Measurements from ENCODE around the gene MIER3. TPM values are rescaled to one million over a fixed set of nuclear protein-coding genes. Genes with fewer than 3 reads are reported as not detected.

MIER3 gene
- total RNA-seq, 1 experiment from 2014 or later = 6.5 TPM

GRCh38 chr5:56984445-56984844, 32.5 kb upstream of the MIER3 start:
- ChIA-PET POLR2A (ENCODE audit: unreplicated experiment) (no interaction called here), CTCF (no interaction called here)
- no TSS peak for BruUV-seq (replicated peaks)

GRCh38 chr5:56983593-56984361, 31.9 kb upstream of the MIER3 start:
- POLR2A ChIA-PET (ENCODE audit: unreplicated experiment) = no interaction called here
- ATAC-seq (no peak), DNase-seq (no peak)
- Histone ChIP-seq H3K9me3 (ENCODE audit: low read length) (no peaks in the 10 kb centered on the region), H3K79me2 (ENCODE audit: low read length) (no peaks in the 10 kb centered on the region), H3K4me2 (ENCODE audit: low read length) (no peak overlapping the region), H3K4me1 (ENCODE audit: insufficient read depth, low read length) (no peaks in the 10 kb centered on the region), H3K27me3 (ENCODE audit: low read length) (no peaks in the 10 kb centered on the region), H3K9ac (ENCODE audit: low read length) (no peak overlapping the region), H3K36me3 (ENCODE audit: low read depth, low read length) (no peaks in the 10 kb centered on the region), H2AFZ (ENCODE audit: low read length) (no peak overlapping the region), H3F3A (ENCODE audit: low read length, unreplicated experiment) (no peaks in the 10 kb centered on the region), H3K27ac (ENCODE audit: low read length) (no peak overlapping the region), H3K4me3 (ENCODE audit: low read length) (no peak overlapping the region), H3K9me2 (replicated peaks; ENCODE audit: low read length) (no peaks in the 10 kb centered on the region), H4K20me1 (ENCODE audit: low read length) (no peaks in the 10 kb centered on the region)
- intact Hi-C loops (cut with micrococcal nuclease) = no loop called here
- CTCF ChIA-PET = no interaction called here
- TF ChIP-seq EZH2phosphoT487 (IDR thresholded peaks at IDR 0.05; ENCODE audit: borderline replicate concordance, low read length) = no peak
- no peak for TF ChIP-seq CTCF (conservative IDR thresholded peaks at IDR 0.05; ENCODE audit: low read depth, low read length)
- no peak for TF ChIP-seq EZH2 (IDR thresholded peaks at IDR 0.05; ENCODE audit: low read length, unreplicated experiment)
- BruUV-seq (replicated peaks) = no TSS peak

More at GRCh38 chr5:56984445-56984844, 32.5 kb upstream of the MIER3 start:
- intact Hi-C loops (cut with micrococcal nuclease) = no loop called here
- Histone ChIP-seq H3K36me3 (ENCODE audit: low read depth, low read length) (no peaks in the 10 kb centered on the region), H4K20me1 (ENCODE audit: low read length) (no peaks in the 10 kb centered on the region), H3K4me1 (ENCODE audit: insufficient read depth, low read length) (no peaks in the 10 kb centered on the region), H3K4me2 (ENCODE audit: low read length) (no peak overlapping the region), H3K27ac (ENCODE audit: low read length) (no peak overlapping the region), H3F3A (ENCODE audit: low read length, unreplicated experiment) (no peaks in the 10 kb centered on the region), H3K9me2 (replicated peaks; ENCODE audit: low read length) (no peaks in the 10 kb centered on the region), H3K9me3 (ENCODE audit: low read length) (no peaks in the 10 kb centered on the region), H3K4me3 (ENCODE audit: low read length) (no peak overlapping the region), H3K9ac (ENCODE audit: low read length) (no peak overlapping the region), H3K79me2 (ENCODE audit: low read length) (no peaks in the 10 kb centered on the region), H2AFZ (ENCODE audit: low read length) (no peak overlapping the region), H3K27me3 (ENCODE audit: low read length) (no peaks in the 10 kb centered on the region)
- ATAC-seq = no peak
- no peak for TF ChIP-seq CTCF (conservative IDR thresholded peaks at IDR 0.05; ENCODE audit: low read depth, low read length)
- no peak for TF ChIP-seq EZH2phosphoT487 (IDR thresholded peaks at IDR 0.05; ENCODE audit: borderline replicate concordance, low read length)
- TF ChIP-seq EZH2 (IDR thresholded peaks at IDR 0.05; ENCODE audit: low read length, unreplicated experiment) = no peak
- no peak for DNase-seq

- Histone ChIP-seq H3K9me3 (ENCODE audit: low read length) (no peaks in the 10 kb centered on the region), H3K4me3 (ENCODE audit: low read length) (no peak overlapping the region), H3K27me3 (ENCODE audit: low read length) (no peaks in the 10 kb centered on the region), H3K9ac (ENCODE audit: low read length) (no peak overlapping the region), H3K9me2 (replicated peaks; ENCODE audit: low read length) (no peaks in the 10 kb centered on the region), H3K4me1 (ENCODE audit: insufficient read depth, low read length) (no peaks in the 10 kb centered on the region), H3K79me2 (ENCODE audit: low read length) (no peaks in the 10 kb centered on the region), H3F3A (ENCODE audit: low read length, unreplicated experiment) (no peaks in the 10 kb centered on the region), H3K36me3 (ENCODE audit: low read depth, low read length) (no peaks in the 10 kb centered on the region), H2AFZ (ENCODE audit: low read length) (no peak overlapping the region), H3K4me2 (ENCODE audit: low read length) (no peak overlapping the region), H4K20me1 (ENCODE audit: low read length) (no peaks in the 10 kb centered on the region), H3K27ac (ENCODE audit: low read length) (no peak overlapping the region)
- no peak for TF ChIP-seq EZH2phosphoT487 (IDR thresholded peaks at IDR 0.05; ENCODE audit: borderline replicate concordance, low read length)
- no peak for TF ChIP-seq CTCF (conservative IDR thresholded peaks at IDR 0.05; ENCODE audit: low read depth, low read length)
- no peak for TF ChIP-seq EZH2 (IDR thresholded peaks at IDR 0.05; ENCODE audit: low read length, unreplicated experiment)
- intact Hi-C loops (cut with micrococcal nuclease) = no loop called here
- no TSS peak for BruUV-seq (replicated peaks)
- ChIA-PET POLR2A (ENCODE audit: unreplicated experiment) (no interaction called here), CTCF (no interaction called here)
- DNase-seq (no peak), ATAC-seq (no peak)
These were observed 29.8 kb upstream of the MIER3 start for GRCh38 chr5:56981548-56982315.
